22Rv1 (cell line): ENCODE measurements around the gene PTPRM.

Experiments used
- CTCF ChIP-seq: fragments of 450-650 bp; IDR thresholded peaks from 2 replicates; pipeline ENCODE4 v1.5.1; 2017; ENCODE audit warnings: mild to moderate bottlenecking
- ZFX ChIP-seq: fragments of 450-650 bp; IDR thresholded peaks from 2 replicates; pipeline ENCODE4 v1.6.1; 2017; ENCODE audit warnings: antibody characterized with exemption, borderline replicate concordance

GRCh38 chr18:7626922-7627440, 59.9 kb downstream of the PTPRM start:
- no peak for TF ChIP-seq CTCF
- TF ChIP-seq ZFX: no peak
